ENCODE measurements around the gene DENND1A.

Gene DENND1A

GRCh38 chr9:123361086-123361730, 568.7 kb downstream of the DENND1A start:
- DNase-seq = no peak

GRCh38 chr9:123360161-123361085, 569.5 kb downstream of the DENND1A start:
- DNase-seq = no peak

GRCh38 chr9:123359546-123359945, 570.4 kb downstream of the DENND1A start:
- DNase-seq = no peak

DNA sequence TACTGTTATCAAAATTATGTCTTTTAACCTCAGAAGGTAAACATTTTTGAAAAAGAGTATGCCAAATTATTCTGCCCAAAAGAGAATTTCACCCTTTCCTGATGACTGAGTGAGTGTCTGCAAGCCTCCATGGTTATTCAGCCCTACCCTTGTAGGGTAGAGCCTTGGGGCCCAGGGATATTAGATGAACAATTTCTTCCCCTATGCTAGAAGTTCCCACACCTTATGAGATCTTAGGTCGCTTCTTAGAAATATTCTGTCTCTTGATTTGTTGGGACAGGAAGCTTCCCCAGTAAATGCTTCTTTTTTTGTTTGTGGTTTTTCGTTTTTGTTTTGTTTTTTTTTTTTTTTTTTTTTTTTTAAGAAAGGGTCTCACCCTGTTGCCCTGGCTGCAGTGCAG, 570.8 kb downstream of the DENND1A start:
- no peak for DNase-seq

- no peak for DNase-seq
Observed at GRCh38 chr9:123358181-123358905, 571.6 kb downstream of the DENND1A start.

DNA sequence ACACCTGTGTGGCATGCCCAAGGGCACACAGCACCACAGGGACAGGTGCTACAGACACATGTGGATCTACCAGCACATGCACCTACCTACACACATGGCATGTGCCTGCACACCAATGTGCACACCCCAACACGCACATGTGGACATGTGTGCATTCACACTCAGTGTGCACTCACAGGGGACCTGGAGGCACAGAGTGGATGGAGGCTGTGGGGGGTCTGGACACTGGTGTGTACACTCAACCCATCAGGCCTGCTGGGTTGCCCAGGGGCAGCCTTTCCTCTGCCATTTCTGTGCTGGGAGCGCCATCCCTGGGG, 572.2 kb downstream of the DENND1A start:
- DNase-seq = no peak

- no peak for DNase-seq
Observed at GRCh38 chr9:123356851-123357742, 572.8 kb downstream of the DENND1A start.

DNA sequence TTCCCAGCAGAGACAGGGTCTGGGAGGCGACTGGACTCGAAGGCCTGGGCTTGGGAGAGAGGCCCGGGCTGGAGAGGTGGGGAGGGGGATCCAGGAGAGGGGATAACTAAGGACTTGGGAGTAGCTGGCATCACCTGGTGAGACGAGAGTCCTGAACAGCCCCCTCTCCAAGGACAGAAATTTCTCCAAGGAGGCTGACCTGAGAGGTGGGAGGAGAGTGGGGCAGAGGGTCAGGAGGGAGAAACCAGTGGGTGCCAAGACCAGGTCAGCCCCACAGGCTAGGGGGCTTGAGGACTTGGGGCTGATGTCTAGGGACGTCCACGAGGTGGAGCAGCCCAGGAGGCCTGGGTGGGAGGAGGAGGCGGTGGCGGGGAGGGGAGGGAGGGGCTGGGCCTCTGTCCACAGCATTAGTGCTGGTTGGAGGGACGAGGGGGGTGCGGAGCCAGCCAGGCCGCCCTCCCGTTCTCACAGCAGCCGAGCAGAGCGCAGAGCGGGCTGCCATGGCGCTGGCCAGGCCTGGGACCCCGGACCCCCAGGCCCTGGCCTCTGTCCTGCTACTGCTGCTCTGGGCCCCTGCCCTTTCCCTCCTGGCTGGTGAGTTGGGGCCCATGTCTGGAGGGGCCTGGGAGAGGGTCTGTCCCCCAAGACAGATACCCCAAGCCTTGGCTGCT, 574.0 kb downstream of the DENND1A start, which contains the start of gene CRB2:
CRB2 (plus strand) TSS at position 437 of the 671 bp plus-strand sequence; CDS start at position 501, 64 bp downstream.
- no peak for DNase-seq

GRCh38 chr9:123354806-123355508, 575.0 kb downstream of the DENND1A start:
- DNase-seq = no peak

- peak; percentile 7 to 39 for DNase-seq
Observed at GRCh38 chr9:123353984-123354591, 575.8 kb downstream of the DENND1A start.

- DNase-seq = no peak
Observed at GRCh38 chr9:123353041-123353440, 576.9 kb downstream of the DENND1A start.

DNA sequence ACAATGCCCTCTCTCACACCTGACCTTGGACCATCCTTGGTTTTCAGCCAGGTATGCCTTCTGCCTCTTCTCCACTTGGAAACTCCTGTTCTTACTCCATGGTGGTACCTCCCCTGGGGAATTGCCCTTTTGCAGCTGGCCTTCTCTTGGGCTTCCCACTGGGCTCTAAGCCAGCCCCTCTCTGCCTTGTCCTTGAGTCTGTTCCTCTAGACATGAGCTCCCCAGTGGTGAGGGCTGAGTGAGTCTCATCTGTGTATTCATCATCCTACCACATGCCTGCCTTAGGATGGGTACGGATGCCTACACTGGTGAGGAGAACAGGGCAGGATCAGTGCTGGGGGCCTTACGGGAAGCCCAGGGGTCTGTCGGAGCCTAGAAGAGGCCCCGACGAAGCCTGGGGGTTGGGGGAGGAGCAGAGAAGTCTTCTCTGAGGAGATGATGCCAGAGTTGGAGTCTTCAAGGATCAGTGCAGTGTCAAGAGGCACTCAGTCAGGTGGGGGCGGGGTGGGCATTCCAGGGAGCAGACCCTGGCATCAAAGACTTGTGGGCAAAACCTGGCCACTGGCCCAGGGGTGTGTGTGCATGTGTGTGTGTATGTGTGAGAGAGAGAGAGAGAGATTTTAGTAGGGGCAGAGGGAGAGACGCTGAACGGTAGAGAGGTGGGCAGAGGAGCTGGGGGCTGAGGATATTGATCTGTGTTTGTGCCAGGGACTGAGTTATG, 579.2 kb downstream of the DENND1A start:
- DNase-seq = no peak

GRCh38 chr9:123349691-123350480, 580.0 kb downstream of the DENND1A start:
- DNase-seq = peak; percentile 34 to 54

DNA sequence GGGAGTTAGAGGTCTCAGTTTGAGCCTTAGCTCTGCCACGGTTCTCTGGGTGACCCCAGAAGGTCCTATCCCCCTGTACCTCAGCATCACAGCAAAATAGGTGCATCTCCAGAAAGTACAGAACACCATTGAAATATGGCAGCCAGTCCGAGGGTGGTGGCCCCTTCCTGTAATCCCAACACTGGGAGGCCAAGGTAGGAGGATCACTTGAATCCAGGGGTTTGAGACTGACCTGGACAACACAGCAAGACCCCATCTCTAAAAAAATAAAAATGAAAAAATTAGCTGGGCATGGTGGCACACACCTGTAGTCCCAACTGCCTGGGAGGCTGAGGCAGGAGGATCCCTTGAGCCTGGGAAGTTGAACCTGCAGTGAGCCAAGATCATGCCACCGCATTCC, 580.9 kb downstream of the DENND1A start:
- DNase-seq = no peak

DNA sequence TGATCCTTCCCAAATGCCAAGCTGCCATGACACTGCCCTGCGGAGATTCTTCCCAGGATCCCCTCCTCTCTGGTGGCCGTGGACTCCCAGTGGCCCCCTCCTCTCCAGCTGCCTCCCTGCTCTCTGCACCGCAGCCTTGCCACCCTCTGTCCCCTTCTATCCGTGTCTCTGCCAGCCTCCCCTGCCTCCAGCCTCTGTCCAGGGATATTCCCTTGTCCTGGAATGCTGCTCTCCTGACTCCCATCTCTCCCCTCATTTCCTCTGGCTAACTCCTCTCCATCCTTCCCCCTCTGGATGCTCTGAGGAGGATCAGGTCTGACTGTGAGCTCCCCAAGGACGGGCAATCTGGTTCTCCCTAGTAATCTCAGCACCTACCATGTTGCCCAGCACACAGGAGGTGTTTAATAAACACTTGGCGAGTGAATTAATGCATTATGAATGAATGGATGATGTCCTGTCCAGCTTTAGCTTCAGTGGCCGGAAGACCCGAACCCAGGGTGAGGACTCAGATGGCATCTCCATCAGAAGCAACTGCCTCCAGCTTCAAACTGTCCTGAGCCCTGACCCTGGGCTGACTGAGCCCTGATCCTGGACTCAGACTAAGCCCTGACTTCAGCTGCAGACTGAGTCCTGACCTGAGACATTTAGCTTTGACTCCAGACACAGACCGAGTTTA, 581.5 kb downstream of the DENND1A start:
- DNase-seq = no peak

- DNase-seq = no peak
Observed at GRCh38 chr9:123347289-123348060, 582.5 kb downstream of the DENND1A start.

- no peak for DNase-seq
Observed at GRCh38 chr9:123346826-123347225, 583.1 kb downstream of the DENND1A start.

DNA sequence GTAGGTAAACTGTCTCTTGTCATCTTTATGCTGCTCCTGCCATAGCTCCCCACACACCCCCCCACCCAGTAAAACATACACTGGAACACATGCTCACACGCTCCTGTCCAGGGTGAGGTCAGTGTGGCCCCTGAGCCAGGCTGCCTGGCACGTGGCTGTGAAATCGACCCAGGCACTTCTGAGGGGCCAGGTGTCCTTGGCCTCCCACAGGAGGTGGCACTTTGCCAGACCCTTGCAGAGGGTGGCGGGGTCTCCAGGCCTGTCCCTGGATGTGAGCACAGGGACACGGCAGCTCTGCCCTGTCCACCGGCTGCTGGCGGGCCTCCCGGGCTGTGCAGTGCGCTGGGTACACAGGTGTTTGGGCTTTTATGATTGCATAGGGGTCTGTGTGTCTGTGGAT, 583.9 kb downstream of the DENND1A start:
- no peak for DNase-seq

Data from AML-193 (cell line).